Activated T-helper 1 cell treated with Interleukin-2 at 50 U/mL for 16 hours (primary cell): ENCODE measurements around the gene DAB1.

Source experiments
- DNase-seq: peaks from one replicate; pipeline ENCODE4 v3.0.0-alpha.2; 2020; ENCODE audit warnings: low read depth

Gene DAB1

GRCh38 chr1:57423656-57424211 lies at the start of gene DAB1:
Gene DAB1, minus strand, starts transcription at chr1:57424060. Its CDS starts 133,030 bp downstream, at chr1:57291030.
- DNase-seq = no peak

GRCh38 chr1:57473448-57473847 lies 49.6 kb upstream of the DAB1 start:
- DNase-seq = no peak

GRCh38 chr1:57471995-57472394 lies 48.1 kb upstream of the DAB1 start:
- DNase-seq = no peak

GRCh38 chr1:57470036-57470435 lies 46.2 kb upstream of the DAB1 start:
- no peak for DNase-seq

GRCh38 chr1:57468641-57469523 lies 45.0 kb upstream of the DAB1 start:
- DNase-seq = no peak

- no peak for DNase-seq
These were observed 44.0 kb upstream of the DAB1 start for GRCh38 chr1:57467830-57468229.

GRCh38 chr1:57464756-57465155 lies 40.9 kb upstream of the DAB1 start:
- DNase-seq = no peak

- no peak for DNase-seq
These were observed 39.5 kb upstream of the DAB1 start for GRCh38 chr1:57463343-57463742.

- no peak for DNase-seq
These were observed 37.5 kb upstream of the DAB1 start for GRCh38 chr1:57461405-57461804.

- no peak for DNase-seq
These were observed 27.7 kb upstream of the DAB1 start for GRCh38 chr1:57451516-57451915.

- DNase-seq = no peak
These were observed 27.1 kb upstream of the DAB1 start for GRCh38 chr1:57450981-57451380.

- DNase-seq = no peak
These were observed 23.7 kb upstream of the DAB1 start for GRCh38 chr1:57447551-57447950.

- no peak for DNase-seq
These were observed 19.1 kb upstream of the DAB1 start for GRCh38 chr1:57443004-57443403.

GRCh38 chr1:57440096-57440495 lies 16.2 kb upstream of the DAB1 start:
- no peak for DNase-seq

- DNase-seq = no peak
These were observed 7.5 kb upstream of the DAB1 start for GRCh38 chr1:57431400-57431799.

GRCh38 chr1:57424231-57425027 lies 569 bp upstream of the DAB1 start:
- no peak for DNase-seq

- DNase-seq = no peak
These were observed 665 bp downstream of the DAB1 start for GRCh38 chr1:57423135-57423655.

- no peak for DNase-seq
These were observed 1.4 kb downstream of the DAB1 start for GRCh38 chr1:57422271-57423134.

GRCh38 chr1:57421806-57422205 lies 2.1 kb downstream of the DAB1 start:
- DNase-seq = no peak

GRCh38 chr1:57420981-57421785 lies 2.7 kb downstream of the DAB1 start:
- DNase-seq = no peak

- DNase-seq = no peak
These were observed 4.9 kb downstream of the DAB1 start for GRCh38 chr1:57418971-57419370.
